Liver (tissue), 9 donors: Measurements from ENCODE around the gene NR4A3. TPM values are rescaled to one million over a fixed set of nuclear protein-coding genes. Genes with fewer than 3 reads are reported as not detected.

ENCODE experiments used
- DNase-seq: peaks from one replicate; pipeline ENCODE4 v3.0.0-alpha.2; 2017; ENCODE audit warnings: low spot score
- H3K27ac ChIP-seq, 2 donors: one replicate each; pipeline ENCODE4 v1.7.0; 2013; ENCODE audit warnings: inconsistent platforms in 2 of 2, low read length in 2 of 2, control low read depth in 1 of 2, low read depth in 1 of 2, mild to moderate bottlenecking in 1 of 2
- H3K27me3 ChIP-seq, 4 donors: one replicate each; pipeline versions ENCODE4 v1.6.1 to v1.7.0; 2013; ENCODE audit warnings: low read length in 3 of 4, inconsistent platforms in 1 of 4, mild to moderate bottlenecking in 1 of 4, moderate library complexity in 1 of 4; ENCODE audit not compliant: control insufficient read depth in 4 of 4, insufficient read depth in 4 of 4
- H3K36me3 ChIP-seq, 4 donors: one replicate each; pipeline versions ENCODE4 v1.6.1 to v1.7.0; 2013; ENCODE audit warnings: low read length in 3 of 4, mild to moderate bottlenecking in 3 of 4, low read depth in 1 of 4, moderate library complexity in 1 of 4; ENCODE audit not compliant: control insufficient read depth in 4 of 4, insufficient read depth in 3 of 4
- H3K4me1 ChIP-seq, 4 donors: one replicate each; pipeline versions ENCODE4 v1.6.1 to v1.7.0; 2013; ENCODE audit warnings: low read length in 3 of 4, mild to moderate bottlenecking in 3 of 4, moderate library complexity in 1 of 4; ENCODE audit not compliant: control insufficient read depth in 4 of 4, insufficient read depth in 4 of 4
- H3K4me3 ChIP-seq, 3 donors: one replicate each; pipeline versions ENCODE4 v1.6.1 to v1.7.0; 2013; ENCODE audit warnings: low read length in 3 of 3, control low read depth in 1 of 3, low read depth in 1 of 3, mild to moderate bottlenecking in 1 of 3
- H3K9ac ChIP-seq, 2 donors: one replicate each; pipeline ENCODE4 v1.7.0; 2013; ENCODE audit warnings: low read length in 2 of 2, mild to moderate bottlenecking in 2 of 2, moderate library complexity in 2 of 2, control low read depth in 1 of 2, low read depth in 1 of 2
- H3K9me3 ChIP-seq, 4 donors: one replicate each; pipeline versions ENCODE4 v1.6.1 to v1.7.0; 2013; ENCODE audit warnings: low read length in 3 of 4; ENCODE audit not compliant: control insufficient read depth in 4 of 4
- EGR1 ChIP-seq, 2 donors: IDR thresholded peaks; 2 replicates each; pipeline ENCODE4 v1.6.1; 2016 to 2018; ENCODE audit warnings: antibody characterized with exemption in 2 of 2, low read depth in 2 of 2
- FOXA1 ChIP-seq: IDR thresholded peaks from 2 replicates; pipeline ENCODE4 v1.6.1; 2016; ENCODE audit warnings: antibody characterized with exemption
- GABPA ChIP-seq, 2 donors: IDR thresholded peaks in 1 of 2; conservative IDR thresholded peaks in 1 of 2; 2 replicates each; pipeline ENCODE4 v1.6.1; 2016; ENCODE audit warnings: antibody characterized with exemption in 2 of 2, mild to moderate bottlenecking in 1 of 2, moderate library complexity in 1 of 2
- HNF4A ChIP-seq, 2 donors: conservative IDR thresholded peaks; 2 replicates each; pipeline ENCODE4 v1.6.1; 2016; ENCODE audit warnings: antibody characterized with exemption in 2 of 2, mild to moderate bottlenecking in 2 of 2
- HNF4G ChIP-seq: IDR thresholded peaks from 2 replicates; pipeline ENCODE4 v1.6.1; 2016; ENCODE audit warnings: antibody characterized with exemption
- JUND ChIP-seq, 2 donors: IDR thresholded peaks; 2 replicates each; pipeline ENCODE4 v1.6.1; 2016; ENCODE audit warnings: antibody characterized with exemption in 2 of 2
- NR2F2 ChIP-seq: IDR thresholded peaks from 2 replicates; pipeline ENCODE4 v1.6.1; 2016; ENCODE audit warnings: antibody characterized with exemption
- RAD21 ChIP-seq, 2 donors: IDR thresholded peaks; 2 replicates each; pipeline ENCODE4 v1.6.1; 2016; ENCODE audit warnings: antibody characterized with exemption in 2 of 2, mild to moderate bottlenecking in 2 of 2
- RXRA ChIP-seq, 2 donors: IDR thresholded peaks; 2 replicates each; pipeline ENCODE4 v1.6.1; 2017 to 2018; ENCODE audit warnings: antibody characterized with exemption in 2 of 2, mild to moderate bottlenecking in 1 of 2
- SP1 ChIP-seq: IDR thresholded peaks from 2 replicates; pipeline ENCODE4 v1.6.1; 2018; ENCODE audit warnings: antibody characterized with exemption, mild to moderate bottlenecking
- TAF1 ChIP-seq: conservative IDR thresholded peaks from 2 replicates; pipeline ENCODE4 v1.6.1; 2016; ENCODE audit warnings: antibody characterized with exemption, mild to moderate bottlenecking
- YY1 ChIP-seq: IDR thresholded peaks from 2 replicates; pipeline ENCODE4 v1.6.1; 2016; ENCODE audit warnings: antibody characterized with exemption, mild to moderate bottlenecking
- WGBS: extraction: QIAGEN DNeasy Blood & Tissue Kit; methylation state at CpG from one replicate; pipeline ENCODE4 v1.1.7; 2013; 5-methylcytosine and 5-hydroxymethylcytosine counted together
- polyA plus RNA-seq, 2 donors: library from polyadenylated mRNA; stranded (reverse) in 1 of 2; unstranded in 1 of 2; fragments of 200-250 nt in 1 of 2; fragments of >200 nt in 1 of 2; fragmentation: Nextera tagmentation in 1 of 2; extraction: Ambion mirVana in 1 of 2; gene quantifications; one replicate each; pipeline versions ENCODE4 v1.2.1 to v1.2.3, GENCODE V29; 2013 to 2015
- total RNA-seq, 2 donors: library from RNA; depleted of rRNA; stranded (reverse); fragments of >200 nt; gene quantifications; one replicate each; pipeline ENCODE4 v1.2.3, GENCODE V29; 2014
- TF ChIP-seq, protein P1 (sequence below): IDR thresholded peaks from 2 replicates; pipeline ENCODE4 v1.6.1; 2016; ENCODE audit warnings: antibody characterized with exemption
- TF ChIP-seq, protein P2 (sequence below): IDR thresholded peaks from 2 replicates; pipeline ENCODE4 v1.6.1; 2016; ENCODE audit warnings: antibody characterized with exemption, mild to moderate bottlenecking
- TF ChIP-seq, protein P3 (sequence below): fragments of 150-350 bp; IDR thresholded peaks from 2 replicates; pipeline ENCODE4 v1.5.1; 2017; ENCODE audit warnings: improper control_type of control experiment, low read depth, low read length; ENCODE audit not compliant: missing input control
- TF ChIP-seq, protein P4 (sequence below): IDR thresholded peaks from 2 replicates; pipeline ENCODE4 v1.6.1; 2016; ENCODE audit warnings: antibody characterized with exemption
- donor health status: healthy.
- donor health status: healthy.
- donor health status: healthy.
- donor health status: healthy.
- donor health status: healthy.

Gene NR4A3
- total and polyA plus RNA-seq, 4 donors: 0.02 to 0.14 (median 0.09) TPM

DNA sequence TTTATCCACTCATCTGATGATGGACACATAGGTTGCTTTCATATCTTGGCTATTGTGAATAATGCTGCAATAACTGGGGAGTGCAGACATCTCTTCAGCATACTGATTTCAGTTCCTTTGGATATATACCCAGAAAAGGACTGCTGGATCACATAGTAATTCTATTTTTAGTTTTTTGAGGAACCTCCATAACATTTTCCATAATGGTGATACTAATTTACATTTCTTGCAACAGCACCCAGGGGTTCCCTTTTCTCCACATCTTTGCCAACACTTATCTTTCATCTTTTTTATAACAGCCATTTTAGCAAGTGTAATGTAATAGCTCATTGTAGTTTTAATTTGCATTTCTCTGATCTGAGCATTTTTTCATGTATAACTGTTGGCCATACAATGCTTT lies 34.1 kb upstream of the NR4A3 start (continued):
- no peak for TF ChIP-seq NR2F2
- no peak for TF ChIP-seq JUND (IDR thresholded peaks at IDR 0.05)
- TF ChIP-seq TAF1: no peak
- no peak for TF ChIP-seq EGR1 (IDR thresholded peaks at IDR 0.05; ENCODE audit: low read depth in 2 of 2)

DNA sequence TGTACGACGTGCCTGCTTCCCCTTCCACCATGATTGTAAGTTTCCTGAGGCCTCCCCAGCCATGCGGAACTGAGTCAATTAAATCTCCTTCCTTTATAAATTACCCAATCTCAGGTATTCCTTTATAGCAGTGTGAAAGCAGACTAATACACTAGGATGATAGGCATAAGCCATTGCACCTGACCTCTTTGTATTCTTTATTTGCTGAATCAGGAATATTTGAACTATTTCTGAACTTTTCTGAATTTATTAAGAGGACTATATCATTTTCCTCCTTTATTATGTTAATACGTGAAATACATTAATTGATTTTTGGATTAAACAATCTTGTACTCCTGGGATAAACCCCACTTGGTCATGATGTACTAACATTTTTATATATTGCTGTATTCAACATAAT lies 28.2 kb upstream of the NR4A3 start:
- 95% methylated on average over 4 of the region's 4 CpGs for WGBS
- Histone ChIP-seq H3K27me3 (no peaks in the 10 kb centered on the region), H3K27ac (no peak overlapping the region), H3K9me3 (no peaks in the 10 kb centered on the region), H3K4me3 (no peak overlapping the region), H3K36me3 (no peaks in the 10 kb centered on the region), H3K9ac (no peak overlapping the region), H3K4me1 (no peaks in the 10 kb centered on the region)
- TF ChIP-seq, protein P1, sequence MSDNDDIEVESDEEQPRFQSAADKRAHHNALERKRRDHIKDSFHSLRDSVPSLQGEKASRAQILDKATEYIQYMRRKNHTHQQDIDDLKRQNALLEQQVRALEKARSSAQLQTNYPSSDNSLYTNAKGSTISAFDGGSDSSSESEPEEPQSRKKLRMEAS: no peak
- TF ChIP-seq RAD21 (IDR thresholded peaks at IDR 0.05) (no peak), HNF4G (no peak), YY1 (no peak), GABPA (IDR thresholded peaks at IDR 0.05 in 1 of 2, conservative IDR thresholded peaks at IDR 0.05 in 1 of 2) (no peak), NR2F2 (no peak), FOXA1 (no peak), JUND (IDR thresholded peaks at IDR 0.05) (no peak), RXRA (IDR thresholded peaks at IDR 0.05) (no peak), EGR1 (IDR thresholded peaks at IDR 0.05; ENCODE audit: low read depth in 2 of 2) (no peak), HNF4A (conservative IDR thresholded peaks at IDR 0.05) (no peak), SP1 (no peak)
- TF ChIP-seq, protein P2, sequence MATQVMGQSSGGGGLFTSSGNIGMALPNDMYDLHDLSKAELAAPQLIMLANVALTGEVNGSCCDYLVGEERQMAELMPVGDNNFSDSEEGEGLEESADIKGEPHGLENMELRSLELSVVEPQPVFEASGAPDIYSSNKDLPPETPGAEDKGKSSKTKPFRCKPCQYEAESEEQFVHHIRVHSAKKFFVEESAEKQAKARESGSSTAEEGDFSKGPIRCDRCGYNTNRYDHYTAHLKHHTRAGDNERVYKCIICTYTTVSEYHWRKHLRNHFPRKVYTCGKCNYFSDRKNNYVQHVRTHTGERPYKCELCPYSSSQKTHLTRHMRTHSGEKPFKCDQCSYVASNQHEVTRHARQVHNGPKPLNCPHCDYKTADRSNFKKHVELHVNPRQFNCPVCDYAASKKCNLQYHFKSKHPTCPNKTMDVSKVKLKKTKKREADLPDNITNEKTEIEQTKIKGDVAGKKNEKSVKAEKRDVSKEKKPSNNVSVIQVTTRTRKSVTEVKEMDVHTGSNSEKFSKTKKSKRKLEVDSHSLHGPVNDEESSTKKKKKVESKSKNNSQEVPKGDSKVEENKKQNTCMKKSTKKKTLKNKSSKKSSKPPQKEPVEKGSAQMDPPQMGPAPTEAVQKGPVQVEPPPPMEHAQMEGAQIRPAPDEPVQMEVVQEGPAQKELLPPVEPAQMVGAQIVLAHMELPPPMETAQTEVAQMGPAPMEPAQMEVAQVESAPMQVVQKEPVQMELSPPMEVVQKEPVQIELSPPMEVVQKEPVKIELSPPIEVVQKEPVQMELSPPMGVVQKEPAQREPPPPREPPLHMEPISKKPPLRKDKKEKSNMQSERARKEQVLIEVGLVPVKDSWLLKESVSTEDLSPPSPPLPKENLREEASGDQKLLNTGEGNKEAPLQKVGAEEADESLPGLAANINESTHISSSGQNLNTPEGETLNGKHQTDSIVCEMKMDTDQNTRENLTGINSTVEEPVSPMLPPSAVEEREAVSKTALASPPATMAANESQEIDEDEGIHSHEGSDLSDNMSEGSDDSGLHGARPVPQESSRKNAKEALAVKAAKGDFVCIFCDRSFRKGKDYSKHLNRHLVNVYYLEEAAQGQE: no peak
- TF ChIP-seq, protein P3, sequence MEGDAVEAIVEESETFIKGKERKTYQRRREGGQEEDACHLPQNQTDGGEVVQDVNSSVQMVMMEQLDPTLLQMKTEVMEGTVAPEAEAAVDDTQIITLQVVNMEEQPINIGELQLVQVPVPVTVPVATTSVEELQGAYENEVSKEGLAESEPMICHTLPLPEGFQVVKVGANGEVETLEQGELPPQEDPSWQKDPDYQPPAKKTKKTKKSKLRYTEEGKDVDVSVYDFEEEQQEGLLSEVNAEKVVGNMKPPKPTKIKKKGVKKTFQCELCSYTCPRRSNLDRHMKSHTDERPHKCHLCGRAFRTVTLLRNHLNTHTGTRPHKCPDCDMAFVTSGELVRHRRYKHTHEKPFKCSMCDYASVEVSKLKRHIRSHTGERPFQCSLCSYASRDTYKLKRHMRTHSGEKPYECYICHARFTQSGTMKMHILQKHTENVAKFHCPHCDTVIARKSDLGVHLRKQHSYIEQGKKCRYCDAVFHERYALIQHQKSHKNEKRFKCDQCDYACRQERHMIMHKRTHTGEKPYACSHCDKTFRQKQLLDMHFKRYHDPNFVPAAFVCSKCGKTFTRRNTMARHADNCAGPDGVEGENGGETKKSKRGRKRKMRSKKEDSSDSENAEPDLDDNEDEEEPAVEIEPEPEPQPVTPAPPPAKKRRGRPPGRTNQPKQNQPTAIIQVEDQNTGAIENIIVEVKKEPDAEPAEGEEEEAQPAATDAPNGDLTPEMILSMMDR: no peak
- TF ChIP-seq, protein P4, sequence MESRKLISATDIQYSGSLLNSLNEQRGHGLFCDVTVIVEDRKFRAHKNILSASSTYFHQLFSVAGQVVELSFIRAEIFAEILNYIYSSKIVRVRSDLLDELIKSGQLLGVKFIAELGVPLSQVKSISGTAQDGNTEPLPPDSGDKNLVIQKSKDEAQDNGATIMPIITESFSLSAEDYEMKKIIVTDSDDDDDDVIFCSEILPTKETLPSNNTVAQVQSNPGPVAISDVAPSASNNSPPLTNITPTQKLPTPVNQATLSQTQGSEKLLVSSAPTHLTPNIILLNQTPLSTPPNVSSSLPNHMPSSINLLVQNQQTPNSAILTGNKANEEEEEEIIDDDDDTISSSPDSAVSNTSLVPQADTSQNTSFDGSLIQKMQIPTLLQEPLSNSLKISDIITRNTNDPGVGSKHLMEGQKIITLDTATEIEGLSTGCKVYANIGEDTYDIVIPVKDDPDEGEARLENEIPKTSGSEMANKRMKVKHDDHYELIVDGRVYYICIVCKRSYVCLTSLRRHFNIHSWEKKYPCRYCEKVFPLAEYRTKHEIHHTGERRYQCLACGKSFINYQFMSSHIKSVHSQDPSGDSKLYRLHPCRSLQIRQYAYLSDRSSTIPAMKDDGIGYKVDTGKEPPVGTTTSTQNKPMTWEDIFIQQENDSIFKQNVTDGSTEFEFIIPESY: no peak
- no peak for DNase-seq
